Tibial artery (tissue), 4 donors: ENCODE data around the gene EIF2B2.
A peak's percentile ranks its signal among the peaks of the same experiment; 100 is the strongest.

Source experiments
- DNase-seq, 2 donors: peaks; one replicate each; pipeline ENCODE4 v3.0.0-alpha.2; 2019
- H3K27ac ChIP-seq, 2 donors: fragments of 200-600 bp; sonication (generic) in 1 of 2; 1 replicate in 1 of 2; 2 replicates in 1 of 2; pipeline ENCODE4 v1.5.1; 2018 to 2019; ENCODE audit warnings: mild to moderate bottlenecking in 1 of 2
- H3K27me3 ChIP-seq, 2 donors: fragments of 200-600 bp; sonication (generic) in 1 of 2; one replicate each; pipeline versions ENCODE4 v1.5.1 to v1.6.0; 2016 to 2019
- H3K36me3 ChIP-seq, 3 donors: fragments of 200-600 bp; sonication (generic) in 2 of 3; one replicate each; pipeline ENCODE4 v1.5.1; 2016 to 2019; ENCODE audit warnings: mild to moderate bottlenecking in 2 of 3
- H3K4me1 ChIP-seq, 4 donors: fragments of 200-600 bp; sonication (generic) in 2 of 4; 1 replicate in 3 of 4; 2 replicates in 1 of 4; pipeline ENCODE4 v1.5.1; 2016 to 2019
- H3K4me3 ChIP-seq, 2 donors: fragments of 200-600 bp; sonication (generic) in 1 of 2; 1 replicate in 1 of 2; 2 replicates in 1 of 2; pipeline ENCODE4 v1.5.1; 2018 to 2019; ENCODE audit warnings: mild to moderate bottlenecking in 2 of 2
- H3K9me3 ChIP-seq, 3 donors: fragments of 200-600 bp; sonication (generic) in 1 of 3; one replicate each; pipeline ENCODE4 v1.5.1; 2016 to 2019
- CTCF ChIP-seq, 2 experiments: fragments of 200-600 bp in 1 of 2; fragments of 450-650 bp in 1 of 2; IDR thresholded peaks; one replicate each; pipeline ENCODE4 v1.5.1; 2017 to 2019; ENCODE audit warnings: antibody characterized with exemption in 2 of 2, mild to moderate bottlenecking in 1 of 2, moderate library complexity in 1 of 2
- intact Hi-C: fragments of 100-400 bp; cut with DNase I; formaldehyde crosslinking; loops from one replicate; pipeline ENCODE4 v1.15.0; 2023; ENCODE audit warnings: low total_unique reads

EIF2B2 gene

GRCh38 chr14:75046899-75047298, 44.2 kb downstream of the EIF2B2 start:
- Histone ChIP-seq H3K4me1 (peaks cover 0 to 56% (median 30%) of the 10 kb centered on the region in 4 donors), H3K27me3 (no peaks in the 10 kb centered on the region), H3K36me3 (peaks cover 3 to 16% (median 4%) of the 10 kb centered on the region in 3 donors), H3K27ac (no peak overlapping the region), H3K9me3 (no peaks in the 10 kb centered on the region), H3K4me3 (no peak overlapping the region)
- intact Hi-C loops: no loop called here
- no peak for TF ChIP-seq CTCF (IDR thresholded peaks at IDR 0.05)
- no peak for DNase-seq

GRCh38 chr14:75047506-75047905, 44.8 kb downstream of the EIF2B2 start:
- Histone ChIP-seq H3K4me3 (no peak overlapping the region), H3K4me1 (peaks cover 0 to 57% (median 30%) of the 10 kb centered on the region in 4 donors), H3K36me3 (peaks cover 0 to 10% (median 0%) of the 10 kb centered on the region in 3 donors), H3K9me3 (no peaks in the 10 kb centered on the region), H3K27me3 (no peaks in the 10 kb centered on the region), H3K27ac (no peak overlapping the region)
- TF ChIP-seq CTCF (IDR thresholded peaks at IDR 0.05): no peak
- DNase-seq: no peak
- intact Hi-C loops: no loop called here

- no peak for DNase-seq
- Histone ChIP-seq H3K9me3 (no peaks in the 10 kb centered on the region), H3K36me3 (peaks cover 0 to 4% (median 0%) of the 10 kb centered on the region in 3 donors), H3K4me1 (peaks cover 0 to 57% (median 30%) of the 10 kb centered on the region in 4 donors), H3K4me3 (no peak overlapping the region), H3K27me3 (no peaks in the 10 kb centered on the region), H3K27ac (peak overlapping the region in 1 of 2 donors; percentile 96)
- no peak for TF ChIP-seq CTCF (IDR thresholded peaks at IDR 0.05)
- intact Hi-C loops: no loop called here
Observed at GRCh38 chr14:75048101-75048500, 45.4 kb downstream of the EIF2B2 start.

GRCh38 chr14:75049136-75049535, 46.4 kb downstream of the EIF2B2 start:
- Histone ChIP-seq H3K36me3 (no peaks in the 10 kb centered on the region), H3K27ac (peak overlapping the region; percentile 45 to 96), H3K4me3 (peak overlapping the region in 1 of 2 donors; percentile 4), H3K4me1 (peaks cover 0 to 57% (median 29%) of the 10 kb centered on the region in 4 donors), H3K27me3 (no peaks in the 10 kb centered on the region), H3K9me3 (no peaks in the 10 kb centered on the region)
- no peak for TF ChIP-seq CTCF (IDR thresholded peaks at IDR 0.05)
- intact Hi-C loops: no loop called here
- peak in 1 of 2 donors; percentile 43 for DNase-seq

GRCh38 chr14:75049731-75050201, 47.0 kb downstream of the EIF2B2 start:
- no peak for TF ChIP-seq CTCF (IDR thresholded peaks at IDR 0.05)

More at GRCh38 chr14:75049731-75050201, 47.0 kb downstream of the EIF2B2 start:
- no peaks in the 10 kb centered on the region for H3K36me3 ChIP-seq
- H3K4me3 ChIP-seq: peak overlapping the region in 1 of 2 donors; percentile 4
- H3K27ac ChIP-seq: peak overlapping the region; percentile 45 to 96
- peaks cover 0 to 51% (median 23%) of the 10 kb centered on the region in 4 donors for H3K4me1 ChIP-seq
- no peaks in the 10 kb centered on the region for H3K9me3 ChIP-seq
- no peaks in the 10 kb centered on the region for H3K27me3 ChIP-seq
- DNase-seq: no peak
- intact Hi-C loops: no loop called here
